ENCODE results near the gene HILPDA.

Gene HILPDA

GRCh38 chr7:128431221-128431620 is 24.5 kb upstream of the HILPDA start:
- no peak overlapping the region for H3K27ac ChIP-seq (ENCODE audit: insufficient read depth, low read length, poor library complexity, severe bottlenecking)
- no peaks in the 10 kb centered on the region for H3K27me3 ChIP-seq (replicated peaks; ENCODE audit: control insufficient read depth, insufficient read depth, low read length, poor library complexity, severe bottlenecking)
- no peaks in the 10 kb centered on the region for H3K4me1 ChIP-seq (ENCODE audit: control insufficient read depth, insufficient read depth, low read length, poor library complexity, severe bottlenecking)
- H3K9me3 ChIP-seq (ENCODE audit: control insufficient read depth, low read length), result no peaks in the 10 kb centered on the region
- DNase-seq, result no peak
- H3K4me3 ChIP-seq (ENCODE audit: insufficient read depth, low read depth, low read length, poor library complexity, severe bottlenecking), result no peak overlapping the region
- H3K36me3 ChIP-seq (ENCODE audit: control insufficient read depth, insufficient read depth, low read length), result no peaks in the 10 kb centered on the region

DNA sequence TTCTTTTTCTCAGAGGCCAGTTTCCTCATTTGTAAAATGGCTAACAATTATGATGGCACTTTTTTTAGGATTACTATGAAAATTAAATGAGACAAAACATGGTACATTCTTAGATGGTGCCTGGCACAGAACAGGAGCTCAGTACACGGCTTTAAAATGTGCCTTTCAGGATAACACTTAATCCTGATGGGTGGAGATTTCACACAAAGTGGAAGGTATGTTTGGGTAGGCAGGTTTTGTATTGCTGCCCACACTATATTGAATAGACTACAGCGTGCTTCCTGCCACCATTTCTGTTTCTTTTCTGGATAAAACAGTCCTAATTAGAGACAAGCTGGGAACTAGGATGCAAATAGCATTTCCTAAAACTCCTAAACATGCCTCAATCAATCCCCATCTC is 23.9 kb upstream of the HILPDA start:
- Histone ChIP-seq H3K36me3 (ENCODE audit: control insufficient read depth, insufficient read depth, low read length) (no peaks in the 10 kb centered on the region), H3K4me3 (ENCODE audit: insufficient read depth, low read depth, low read length, poor library complexity, severe bottlenecking) (no peak overlapping the region), H3K9me3 (ENCODE audit: control insufficient read depth, low read length) (no peaks in the 10 kb centered on the region), H3K4me1 (ENCODE audit: control insufficient read depth, insufficient read depth, low read length, poor library complexity, severe bottlenecking) (no peaks in the 10 kb centered on the region), H3K27ac (ENCODE audit: insufficient read depth, low read length, poor library complexity, severe bottlenecking) (no peak overlapping the region), H3K27me3 (replicated peaks; ENCODE audit: control insufficient read depth, insufficient read depth, low read length, poor library complexity, severe bottlenecking) (no peaks in the 10 kb centered on the region)
- no peak for DNase-seq

GRCh38 chr7:128434413-128435326 is 21.0 kb upstream of the HILPDA start:
- Histone ChIP-seq H3K36me3 (ENCODE audit: control insufficient read depth, insufficient read depth, low read length) (no peaks in the 10 kb centered on the region), H3K27ac (ENCODE audit: insufficient read depth, low read length, poor library complexity, severe bottlenecking) (no peak overlapping the region), H3K9me3 (ENCODE audit: control insufficient read depth, low read length) (no peaks in the 10 kb centered on the region), H3K4me3 (ENCODE audit: insufficient read depth, low read depth, low read length, poor library complexity, severe bottlenecking) (no peak overlapping the region), H3K4me1 (ENCODE audit: control insufficient read depth, insufficient read depth, low read length, poor library complexity, severe bottlenecking) (no peaks in the 10 kb centered on the region), H3K27me3 (replicated peaks; ENCODE audit: control insufficient read depth, insufficient read depth, low read length, poor library complexity, severe bottlenecking) (no peaks in the 10 kb centered on the region)
- no peak for DNase-seq

DNA sequence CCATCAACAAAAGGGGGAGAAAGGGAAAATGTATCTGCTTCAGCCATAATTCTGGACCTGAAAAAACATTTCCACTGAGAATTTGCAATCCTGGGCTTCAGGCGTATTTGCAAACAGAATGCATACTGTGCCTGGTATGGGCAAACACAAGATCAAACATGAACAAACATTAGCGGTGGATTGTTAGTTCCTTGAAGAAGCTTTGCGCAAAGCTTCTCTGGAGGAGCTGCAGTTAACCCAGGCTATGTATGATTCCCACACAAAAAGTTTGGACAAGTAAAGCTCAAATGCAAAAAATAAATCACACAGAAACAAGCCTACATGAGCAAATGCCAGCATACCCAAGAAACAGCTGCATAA is 20.4 kb upstream of the HILPDA start:
- H3K27ac ChIP-seq (ENCODE audit: insufficient read depth, low read length, poor library complexity, severe bottlenecking), result no peak overlapping the region
- H3K4me3 ChIP-seq (ENCODE audit: insufficient read depth, low read depth, low read length, poor library complexity, severe bottlenecking), result no peak overlapping the region
- no peak for DNase-seq
- no peaks in the 10 kb centered on the region for H3K36me3 ChIP-seq (ENCODE audit: control insufficient read depth, insufficient read depth, low read length)
- H3K4me1 ChIP-seq (ENCODE audit: control insufficient read depth, insufficient read depth, low read length, poor library complexity, severe bottlenecking), result no peaks in the 10 kb centered on the region
- no peaks in the 10 kb centered on the region for H3K27me3 ChIP-seq (replicated peaks; ENCODE audit: control insufficient read depth, insufficient read depth, low read length, poor library complexity, severe bottlenecking)
- no peaks in the 10 kb centered on the region for H3K9me3 ChIP-seq (ENCODE audit: control insufficient read depth, low read length)

DNA sequence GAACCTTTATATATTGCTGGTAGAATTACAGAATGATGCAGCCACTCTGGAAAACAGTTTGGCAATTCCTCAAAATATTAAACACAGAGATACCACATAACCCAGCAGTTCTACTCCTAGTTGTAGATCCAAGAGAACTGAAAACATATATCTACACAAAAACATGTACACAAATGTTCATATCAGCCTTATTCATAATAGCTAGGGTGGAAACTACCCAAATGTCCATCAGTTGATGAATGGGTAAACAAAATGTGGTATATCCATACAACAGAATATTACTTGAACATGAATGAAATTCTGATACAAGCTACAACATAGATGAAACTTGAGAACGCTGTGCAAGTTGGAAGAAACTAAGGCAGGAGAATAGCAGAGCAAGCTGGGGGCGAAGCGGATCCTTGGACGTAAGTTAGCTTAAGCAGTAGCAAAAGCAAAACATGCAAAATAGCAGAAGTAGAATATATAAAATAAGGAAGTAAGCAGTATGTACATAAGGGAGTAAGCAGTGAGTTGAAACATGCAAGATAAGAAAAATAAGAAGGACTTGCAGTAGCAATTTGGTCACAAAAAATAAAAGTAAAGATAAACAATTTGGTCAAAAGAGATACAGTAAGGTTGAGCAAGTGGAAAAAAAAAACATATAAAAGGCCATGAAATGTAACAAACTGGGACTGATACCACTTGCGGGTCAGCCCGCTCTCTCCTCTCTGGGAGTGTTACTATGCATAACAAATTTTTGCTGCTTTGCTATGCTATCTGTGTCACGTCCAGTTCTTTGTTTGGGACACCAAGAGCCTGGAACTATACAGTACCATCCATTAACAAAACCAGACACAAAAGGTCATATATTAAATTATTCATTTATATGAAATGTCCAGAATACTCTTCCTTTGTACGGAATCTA is 18.0 kb upstream of the HILPDA start:
- no peak overlapping the region for H3K27ac ChIP-seq (ENCODE audit: insufficient read depth, low read length, poor library complexity, severe bottlenecking)
- no peaks in the 10 kb centered on the region for H3K36me3 ChIP-seq (ENCODE audit: control insufficient read depth, insufficient read depth, low read length)
- H3K4me1 ChIP-seq (ENCODE audit: control insufficient read depth, insufficient read depth, low read length, poor library complexity, severe bottlenecking), result no peaks in the 10 kb centered on the region
- no peaks in the 10 kb centered on the region for H3K27me3 ChIP-seq (replicated peaks; ENCODE audit: control insufficient read depth, insufficient read depth, low read length, poor library complexity, severe bottlenecking)
- H3K9me3 ChIP-seq (ENCODE audit: control insufficient read depth, low read length), result no peaks in the 10 kb centered on the region
- no peak overlapping the region for H3K4me3 ChIP-seq (ENCODE audit: insufficient read depth, low read depth, low read length, poor library complexity, severe bottlenecking)
- no peak for DNase-seq

DNA sequence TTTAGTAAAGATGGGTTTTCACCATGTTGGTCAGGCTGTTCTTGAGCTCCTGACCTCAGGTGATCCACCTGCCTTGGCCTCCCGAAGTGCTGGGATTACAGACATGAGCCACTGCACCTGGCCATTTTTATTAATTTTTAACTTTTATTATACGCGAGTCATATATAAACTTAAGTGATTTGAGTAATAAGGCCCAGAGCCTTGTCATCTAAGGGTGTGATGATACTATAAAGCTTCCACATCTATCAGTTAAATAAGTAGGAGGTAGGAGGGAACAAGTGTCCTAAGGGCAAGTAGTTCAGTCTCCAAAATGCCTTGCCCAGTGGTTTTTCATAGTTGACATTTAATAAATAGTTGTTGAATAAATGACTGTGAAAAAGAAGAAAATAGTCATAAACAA is 13.3 kb upstream of the HILPDA start:
- no peaks in the 10 kb centered on the region for H3K4me1 ChIP-seq (ENCODE audit: control insufficient read depth, insufficient read depth, low read length, poor library complexity, severe bottlenecking)
- no peak overlapping the region for H3K27ac ChIP-seq (ENCODE audit: insufficient read depth, low read length, poor library complexity, severe bottlenecking)
- DNase-seq, result no peak
- no peaks in the 10 kb centered on the region for H3K27me3 ChIP-seq (replicated peaks; ENCODE audit: control insufficient read depth, insufficient read depth, low read length, poor library complexity, severe bottlenecking)
- H3K4me3 ChIP-seq (ENCODE audit: insufficient read depth, low read depth, low read length, poor library complexity, severe bottlenecking), result no peak overlapping the region
- no peaks in the 10 kb centered on the region for H3K9me3 ChIP-seq (ENCODE audit: control insufficient read depth, low read length)
- H3K36me3 ChIP-seq (ENCODE audit: control insufficient read depth, insufficient read depth, low read length), result no peaks in the 10 kb centered on the region

- DNase-seq, result no peak
Measured at GRCh38 chr7:128443831-128444600, 11.7 kb upstream of the HILPDA start.

GRCh38 chr7:128446306-128446705 is 9.4 kb upstream of the HILPDA start:
- Histone ChIP-seq H3K4me1 (ENCODE audit: control insufficient read depth, insufficient read depth, low read length, poor library complexity, severe bottlenecking) (no peaks in the 10 kb centered on the region), H3K27me3 (replicated peaks; ENCODE audit: control insufficient read depth, insufficient read depth, low read length, poor library complexity, severe bottlenecking) (no peaks in the 10 kb centered on the region), H3K36me3 (ENCODE audit: control insufficient read depth, insufficient read depth, low read length) (no peaks in the 10 kb centered on the region), H3K4me3 (ENCODE audit: insufficient read depth, low read depth, low read length, poor library complexity, severe bottlenecking) (no peak overlapping the region), H3K9me3 (ENCODE audit: control insufficient read depth, low read length) (no peaks in the 10 kb centered on the region), H3K27ac (ENCODE audit: insufficient read depth, low read length, poor library complexity, severe bottlenecking) (no peak overlapping the region)
- no peak for DNase-seq

More at GRCh38 chr7:128443831-128444600, 11.7 kb upstream of the HILPDA start:
- H3K27ac ChIP-seq (ENCODE audit: insufficient read depth, low read length, poor library complexity, severe bottlenecking), result no peak overlapping the region
- H3K36me3 ChIP-seq (ENCODE audit: control insufficient read depth, insufficient read depth, low read length), result no peaks in the 10 kb centered on the region
- H3K4me1 ChIP-seq (ENCODE audit: control insufficient read depth, insufficient read depth, low read length, poor library complexity, severe bottlenecking), result no peaks in the 10 kb centered on the region
- H3K4me3 ChIP-seq (ENCODE audit: insufficient read depth, low read depth, low read length, poor library complexity, severe bottlenecking), result no peak overlapping the region
- no peaks in the 10 kb centered on the region for H3K9me3 ChIP-seq (ENCODE audit: control insufficient read depth, low read length)
- H3K27me3 ChIP-seq (replicated peaks; ENCODE audit: control insufficient read depth, insufficient read depth, low read length, poor library complexity, severe bottlenecking), result no peaks in the 10 kb centered on the region

- Histone ChIP-seq H3K27me3 (replicated peaks; ENCODE audit: control insufficient read depth, insufficient read depth, low read length, poor library complexity, severe bottlenecking) (no peaks in the 10 kb centered on the region), H3K4me3 (ENCODE audit: insufficient read depth, low read depth, low read length, poor library complexity, severe bottlenecking) (no peak overlapping the region)
Measured at GRCh38 chr7:128447941-128448564, 7.6 kb upstream of the HILPDA start.

More at GRCh38 chr7:128447941-128448564, 7.6 kb upstream of the HILPDA start:
- Histone ChIP-seq H3K36me3 (ENCODE audit: control insufficient read depth, insufficient read depth, low read length) (no peaks in the 10 kb centered on the region), H3K4me1 (ENCODE audit: control insufficient read depth, insufficient read depth, low read length, poor library complexity, severe bottlenecking) (no peaks in the 10 kb centered on the region), H3K27ac (ENCODE audit: insufficient read depth, low read length, poor library complexity, severe bottlenecking) (no peak overlapping the region), H3K9me3 (ENCODE audit: control insufficient read depth, low read length) (no peaks in the 10 kb centered on the region)
- no peak for DNase-seq
